RWPE2 (cell line): Measurements from ENCODE around the gene NDUFA11.

Experiments
- ATAC-seq: fragments of 200-7000 bp; cut with Tn5 transposase; 3 replicates; pipeline ENCODE4 v1.9.1; 2021; ENCODE audit warnings: low read depth
- DNase-seq: peaks from one replicate; pipeline ENCODE4 v3.0.0-alpha.2; 2020; ENCODE audit warnings: low spot score
- H3K27ac ChIP-seq: fragments of 450-650 bp; 2 replicates; pipeline ENCODE4 v1.5.1; 2017; ENCODE audit warnings: mild to moderate bottlenecking; ENCODE audit not compliant: poor library complexity, severe bottlenecking
- H3K27me3 ChIP-seq: fragments of 250-450 bp; sonication (Bioruptor Pico); 2 replicates; pipeline ENCODE4 v1.5.1; 2021; ENCODE audit warnings: mild to moderate bottlenecking, moderate library complexity; ENCODE audit not compliant: insufficient read depth, poor library complexity, severe bottlenecking
- H3K36me3 ChIP-seq: fragments of 250-450 bp; sonication (Bioruptor Pico); 2 replicates; pipeline ENCODE4 v1.5.1; 2020; ENCODE audit warnings: low read depth, mild to moderate bottlenecking, moderate library complexity
- H3K4me1 ChIP-seq: fragments of 250-450 bp; sonication (Bioruptor Pico); 2 replicates; pipeline ENCODE4 v1.5.1; 2021; ENCODE audit warnings: mild to moderate bottlenecking, moderate library complexity; ENCODE audit not compliant: insufficient read depth, poor library complexity, severe bottlenecking
- H3K4me3 ChIP-seq: fragments of 250-450 bp; sonication (Bioruptor Pico); 2 replicates; pipeline ENCODE4 v1.5.1; 2021; ENCODE audit warnings: mild to moderate bottlenecking, moderate library complexity; ENCODE audit not compliant: severe bottlenecking
- H3K9me3 ChIP-seq: fragments of 250-450 bp; sonication (Bioruptor Pico); 2 replicates; pipeline ENCODE4 v1.5.1; 2021; ENCODE audit warnings: mild to moderate bottlenecking, moderate library complexity; ENCODE audit not compliant: severe bottlenecking
- CTCF ChIP-seq: fragments of 450-650 bp; IDR thresholded peaks from one replicate; pipeline ENCODE4 v1.5.1; 2017; ENCODE audit warnings: mild to moderate bottlenecking, moderate library complexity; ENCODE audit not compliant: poor library complexity, severe bottlenecking

The NDUFA11 gene

GRCh38 chr19:5932609-5933262 is 29.1 kb upstream of the NDUFA11 start:
- Histone ChIP-seq H3K36me3 (peaks cover 18% of the 10 kb centered on the region), H3K9me3 (no peaks in the 10 kb centered on the region), H3K27me3 (no peaks in the 10 kb centered on the region), H3K4me1 (no peaks in the 10 kb centered on the region), H3K4me3 (no peak overlapping the region), H3K27ac (no peak overlapping the region)
- DNase-seq (no peak), ATAC-seq (no peak)
- TF ChIP-seq CTCF, result no peak

GRCh38 chr19:5932146-5932545 is 28.6 kb upstream of the NDUFA11 start:
- Histone ChIP-seq H3K4me3 (no peak overlapping the region), H3K4me1 (no peaks in the 10 kb centered on the region), H3K27me3 (no peaks in the 10 kb centered on the region), H3K36me3 (peaks cover 24% of the 10 kb centered on the region), H3K9me3 (no peaks in the 10 kb centered on the region), H3K27ac (no peak overlapping the region)
- no peak for DNase-seq
- TF ChIP-seq CTCF, result no peak
- no peak for ATAC-seq

- H3K27me3 ChIP-seq, result no peaks in the 10 kb centered on the region
- H3K27ac ChIP-seq, result no peak overlapping the region
- TF ChIP-seq CTCF, result no peak
- DNase-seq, result no peak
- peaks cover 28% of the 10 kb centered on the region for H3K36me3 ChIP-seq
- no peak overlapping the region for H3K4me3 ChIP-seq
- no peak for ATAC-seq
- no peaks in the 10 kb centered on the region for H3K4me1 ChIP-seq
- no peaks in the 10 kb centered on the region for H3K9me3 ChIP-seq
Measured at GRCh38 chr19:5931251-5931650, 27.7 kb upstream of the NDUFA11 start.

GRCh38 chr19:5929625-5930024 is 26.0 kb upstream of the NDUFA11 start:
- TF ChIP-seq CTCF, result no peak
- ATAC-seq, result no peak
- H3K27ac ChIP-seq, result no peak overlapping the region

GRCh38 chr19:5929179-5929578 is 25.6 kb upstream of the NDUFA11 start:
- Histone ChIP-seq H3K27ac (no peak overlapping the region), H3K27me3 (no peaks in the 10 kb centered on the region), H3K4me1 (no peaks in the 10 kb centered on the region), H3K9me3 (no peaks in the 10 kb centered on the region), H3K36me3 (peaks cover 43% of the 10 kb centered on the region), H3K4me3 (no peak overlapping the region)
- TF ChIP-seq CTCF, result no peak
- DNase-seq (no peak), ATAC-seq (no peak)

More at GRCh38 chr19:5929625-5930024, 26.0 kb upstream of the NDUFA11 start:
- no peak for DNase-seq
- peaks cover 43% of the 10 kb centered on the region for H3K36me3 ChIP-seq
- H3K9me3 ChIP-seq, result no peaks in the 10 kb centered on the region
- no peaks in the 10 kb centered on the region for H3K27me3 ChIP-seq
- no peaks in the 10 kb centered on the region for H3K4me1 ChIP-seq
- H3K4me3 ChIP-seq, result no peak overlapping the region
